Upper lobe of right lung (tissue), 1 donor: ENCODE measurements around the gene WDR59. TPM values are rescaled to one million over a fixed set of nuclear protein-coding genes. Genes with fewer than 3 reads are reported as not detected.

ENCODE experiments used
- ATAC-seq: fragments of 200-7000 bp; cut with Tn5 transposase; one replicate; pipeline ENCODE4 v1.9.1; 2020; ENCODE audit warnings: mild to moderate bottlenecking, moderate library complexity
- DNase-seq: peaks from one replicate; pipeline ENCODE4 v3.0.0-alpha.2; 2020
- H3K27ac ChIP-seq: fragments of 200-600 bp; one replicate; pipeline ENCODE4 v1.8.0; 2022
- H3K27me3 ChIP-seq: fragments of 200-600 bp; one replicate; pipeline ENCODE4 v1.8.0; 2022; ENCODE audit warnings: mild to moderate bottlenecking
- H3K36me3 ChIP-seq: fragments of 200-600 bp; one replicate; pipeline ENCODE4 v1.8.0; 2022
- H3K4me1 ChIP-seq: fragments of 200-600 bp; one replicate; pipeline ENCODE4 v1.8.0; 2022
- H3K4me3 ChIP-seq: fragments of 200-600 bp; one replicate; pipeline ENCODE4 v1.8.0; 2022; ENCODE audit warnings: mild to moderate bottlenecking
- H3K9me3 ChIP-seq: fragments of 200-600 bp; one replicate; pipeline ENCODE4 v1.8.0; 2022
- intact Hi-C: fragments of 100-400 bp; cut with DNase I; formaldehyde crosslinking; loops from one replicate; pipeline ENCODE4 v1.11.0; 2022
- total RNA-seq: library from RNA; stranded (reverse); fragmentation: NEBNext Ultra II Directional; extraction: Animal tissue kit (Norgen Biotek cat#: 25700); gene quantifications from one replicate; pipeline ENCODE4 v1.2.1, GENCODE V29; 2021
- TF ChIP-seq, protein P1 (sequence below): fragments of 200-600 bp; IDR thresholded peaks from one replicate; pipeline ENCODE4 v1.8.0; 2022; ENCODE audit warnings: antibody characterized with exemption
- donor health status: DM: no; HTN: yes; CAD: no; lungs with severe emphysema.

The WDR59 gene
- total RNA-seq, 1 donor from 2014 or later = 51.6 TPM

GRCh38 chr16:74903901-74904678 is 80.8 kb downstream of the WDR59 start:
- Histone ChIP-seq H3K9me3 (no peaks in the 10 kb centered on the region), H3K36me3 (peaks cover 35% of the 10 kb centered on the region), H3K4me3 (no peak overlapping the region), H3K27me3 (no peaks in the 10 kb centered on the region), H3K27ac (no peak overlapping the region), H3K4me1 (no peaks in the 10 kb centered on the region)
- ATAC-seq = no peak
- TF ChIP-seq, protein P1, sequence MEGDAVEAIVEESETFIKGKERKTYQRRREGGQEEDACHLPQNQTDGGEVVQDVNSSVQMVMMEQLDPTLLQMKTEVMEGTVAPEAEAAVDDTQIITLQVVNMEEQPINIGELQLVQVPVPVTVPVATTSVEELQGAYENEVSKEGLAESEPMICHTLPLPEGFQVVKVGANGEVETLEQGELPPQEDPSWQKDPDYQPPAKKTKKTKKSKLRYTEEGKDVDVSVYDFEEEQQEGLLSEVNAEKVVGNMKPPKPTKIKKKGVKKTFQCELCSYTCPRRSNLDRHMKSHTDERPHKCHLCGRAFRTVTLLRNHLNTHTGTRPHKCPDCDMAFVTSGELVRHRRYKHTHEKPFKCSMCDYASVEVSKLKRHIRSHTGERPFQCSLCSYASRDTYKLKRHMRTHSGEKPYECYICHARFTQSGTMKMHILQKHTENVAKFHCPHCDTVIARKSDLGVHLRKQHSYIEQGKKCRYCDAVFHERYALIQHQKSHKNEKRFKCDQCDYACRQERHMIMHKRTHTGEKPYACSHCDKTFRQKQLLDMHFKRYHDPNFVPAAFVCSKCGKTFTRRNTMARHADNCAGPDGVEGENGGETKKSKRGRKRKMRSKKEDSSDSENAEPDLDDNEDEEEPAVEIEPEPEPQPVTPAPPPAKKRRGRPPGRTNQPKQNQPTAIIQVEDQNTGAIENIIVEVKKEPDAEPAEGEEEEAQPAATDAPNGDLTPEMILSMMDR = no peak
- intact Hi-C loops = no loop called here
- no peak for DNase-seq

GRCh38 chr16:74903120-74903519 is 81.8 kb downstream of the WDR59 start:
- intact Hi-C loops = no loop called here
- TF ChIP-seq, protein P1 = no peak

DNA sequence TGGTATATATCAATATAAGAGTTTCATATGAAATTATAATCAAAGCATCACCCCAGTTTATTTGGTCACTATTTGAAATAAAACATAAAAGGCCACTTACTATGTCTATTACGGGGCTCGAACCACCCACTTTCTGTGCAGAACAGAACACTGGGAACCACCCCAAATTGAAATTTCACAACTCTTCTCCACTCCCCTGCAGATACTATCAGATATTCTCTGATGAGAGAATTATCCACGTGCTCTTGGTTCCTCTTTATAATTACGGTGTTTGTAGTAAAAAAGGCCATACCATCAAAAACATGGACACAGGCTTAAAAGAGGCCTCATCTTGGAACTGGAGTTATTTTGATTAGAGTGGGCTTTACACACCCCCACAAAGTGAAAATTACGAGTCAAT is 82.8 kb downstream of the WDR59 start:
- Histone ChIP-seq H3K27ac (no peak overlapping the region), H3K27me3 (no peaks in the 10 kb centered on the region), H3K4me3 (no peak overlapping the region), H3K4me1 (no peaks in the 10 kb centered on the region), H3K9me3 (no peaks in the 10 kb centered on the region), H3K36me3 (peaks cover 37% of the 10 kb centered on the region)
- DNase-seq = no peak
- TF ChIP-seq, protein P1 = no peak
- intact Hi-C loops = no loop called here
- ATAC-seq = no peak

More at GRCh38 chr16:74903120-74903519, 81.8 kb downstream of the WDR59 start:
- DNase-seq (no peak), ATAC-seq (no peak)
- Histone ChIP-seq H3K9me3 (no peaks in the 10 kb centered on the region), H3K27me3 (no peaks in the 10 kb centered on the region), H3K4me1 (no peaks in the 10 kb centered on the region), H3K36me3 (peaks cover 38% of the 10 kb centered on the region), H3K4me3 (no peak overlapping the region), H3K27ac (no peak overlapping the region)

- ATAC-seq (no peak), DNase-seq (no peak)
- no peak overlapping the region for H3K4me3 ChIP-seq
- peaks cover 31% of the 10 kb centered on the region for H3K36me3 ChIP-seq
- TF ChIP-seq, protein P1 = no peak
- H3K27me3 ChIP-seq = no peaks in the 10 kb centered on the region
- intact Hi-C loops = no loop called here
- no peaks in the 10 kb centered on the region for H3K9me3 ChIP-seq
- H3K4me1 ChIP-seq = no peaks in the 10 kb centered on the region
- no peak overlapping the region for H3K27ac ChIP-seq
Measured at GRCh38 chr16:74901606-74902005, 83.3 kb downstream of the WDR59 start.

DNA sequence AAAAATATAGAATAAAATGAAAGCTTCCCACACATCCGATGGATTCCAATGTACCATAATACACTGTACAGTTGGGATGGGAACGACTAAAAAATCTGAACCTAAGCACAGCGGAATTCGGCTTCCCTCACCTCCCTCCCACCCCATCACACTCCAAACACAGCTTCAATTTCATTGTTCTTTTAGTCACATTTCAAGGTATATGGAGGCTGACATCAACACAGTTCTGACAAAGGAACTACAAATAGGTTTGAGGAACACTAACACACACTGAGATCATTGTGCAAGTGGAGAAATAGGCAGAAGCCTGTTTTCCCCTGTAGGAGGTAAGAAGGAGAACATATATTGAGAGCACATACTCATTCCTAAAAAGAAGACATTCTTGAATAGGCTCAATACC is 85.1 kb downstream of the WDR59 start:
- no peak overlapping the region for H3K27ac ChIP-seq
- H3K27me3 ChIP-seq = no peaks in the 10 kb centered on the region
- intact Hi-C loops = no loop called here
- no peaks in the 10 kb centered on the region for H3K4me1 ChIP-seq
- no peak for DNase-seq
- H3K4me3 ChIP-seq = no peak overlapping the region
- TF ChIP-seq, protein P1 = no peak
- no peak for ATAC-seq
- H3K9me3 ChIP-seq = no peaks in the 10 kb centered on the region
- H3K36me3 ChIP-seq = peaks cover 31% of the 10 kb centered on the region
